Non-pigmented ciliary epithelial cell (primary cell): ENCODE measurements around the gene RASL10B.
"Not testable (repeated sequence)": the region's sequence is repeated elsewhere in the genome, so short reads cannot be mapped to it uniquely, and the experiment has no call there.

Experiments
- DNase-seq: peaks from one replicate; pipeline ENCODE4 v3.0.0-alpha.2; 2010; ENCODE audit warnings: low read depth

RASL10B gene

DNA sequence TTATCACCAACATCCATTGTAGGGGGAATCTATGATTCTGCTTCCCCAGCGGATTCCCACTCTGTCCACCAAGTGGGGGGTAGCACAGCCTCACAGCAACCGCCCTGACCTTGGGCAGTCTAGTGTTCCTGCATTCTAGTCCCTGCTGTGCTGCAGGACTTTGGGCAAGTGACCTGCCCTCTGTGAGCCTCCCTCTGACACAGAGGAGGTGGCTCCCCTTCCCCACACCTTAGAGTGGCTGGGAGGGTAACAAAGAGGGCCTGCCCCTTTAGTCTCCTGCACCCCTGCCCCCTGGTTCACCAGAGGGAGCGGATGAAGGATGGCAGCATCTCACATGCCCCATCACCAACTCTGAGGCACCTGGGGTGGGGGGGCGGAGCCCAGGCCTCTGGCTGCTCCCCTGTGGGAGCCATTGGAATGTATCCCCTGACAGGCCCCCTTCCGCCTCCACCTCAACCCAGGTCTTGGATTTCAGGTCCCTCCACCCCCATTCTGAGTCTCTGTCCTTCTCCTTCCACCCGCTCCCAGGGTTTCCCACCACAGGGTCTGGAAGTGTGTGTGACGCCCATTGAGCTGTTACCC lies 11.5 kb downstream of the RASL10B start:
- no peak for DNase-seq

DNA sequence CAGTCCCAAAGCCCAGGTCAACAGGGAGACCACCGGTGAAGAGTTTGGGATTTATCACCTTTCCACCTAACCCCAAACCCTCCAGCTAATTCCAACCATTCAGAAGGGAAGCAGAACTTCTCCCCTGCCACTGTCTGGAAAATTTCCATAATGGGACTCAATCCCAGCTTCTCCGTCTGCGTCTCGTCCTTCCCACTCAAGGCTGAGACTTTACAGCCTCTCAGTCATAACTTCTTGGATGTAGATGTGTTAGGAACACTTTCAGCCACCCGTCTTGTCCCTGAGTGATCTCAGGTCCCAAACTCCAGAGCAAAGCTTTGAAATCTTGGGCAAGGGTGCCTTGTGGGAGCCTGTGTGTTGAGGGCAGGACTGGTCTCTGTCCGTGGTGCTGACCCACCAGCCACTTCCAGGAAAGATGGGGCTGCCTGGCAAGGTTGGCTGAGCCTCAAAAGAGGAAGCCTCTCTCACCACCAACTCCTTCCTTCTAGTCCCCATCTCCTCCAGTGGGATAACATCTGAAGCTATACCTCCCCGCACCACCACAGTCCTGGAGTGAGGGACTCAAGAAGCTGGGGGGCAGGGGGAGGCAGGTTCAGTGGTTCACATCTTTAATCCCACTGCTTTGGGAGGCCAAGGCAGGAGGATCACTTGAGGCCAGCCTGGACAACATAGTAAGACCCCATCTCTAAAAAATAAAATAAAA lies 12.3 kb downstream of the RASL10B start:
- no peak for DNase-seq

- DNase-seq, result no peak
These were observed 13.4 kb downstream of the RASL10B start for GRCh38 chr17:35744830-35745229.

DNA sequence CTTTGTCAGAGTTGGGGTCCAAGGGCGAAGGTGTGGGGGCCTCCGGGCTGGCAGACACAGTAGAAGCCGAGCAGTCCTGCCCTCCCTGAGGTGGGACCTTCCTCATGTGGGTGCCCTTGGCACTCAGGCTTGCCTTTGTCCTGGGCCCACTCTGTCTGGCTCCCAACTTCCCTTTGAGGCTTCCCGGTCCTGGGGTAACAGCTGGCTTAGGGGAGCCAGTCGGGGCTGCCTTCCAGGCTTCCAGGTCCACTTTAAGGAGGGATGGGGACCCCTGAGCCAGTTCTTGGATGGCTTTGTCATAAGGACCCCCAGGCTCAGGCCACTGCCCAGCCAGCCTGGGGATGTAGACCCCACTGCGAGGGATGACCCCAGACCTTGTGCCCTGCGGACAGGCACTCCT lies 13.8 kb downstream of the RASL10B start:
- DNase-seq, result no peak

GRCh38 chr17:35745749-35746320 lies 14.4 kb downstream of the RASL10B start:
- DNase-seq, result no peak

DNA sequence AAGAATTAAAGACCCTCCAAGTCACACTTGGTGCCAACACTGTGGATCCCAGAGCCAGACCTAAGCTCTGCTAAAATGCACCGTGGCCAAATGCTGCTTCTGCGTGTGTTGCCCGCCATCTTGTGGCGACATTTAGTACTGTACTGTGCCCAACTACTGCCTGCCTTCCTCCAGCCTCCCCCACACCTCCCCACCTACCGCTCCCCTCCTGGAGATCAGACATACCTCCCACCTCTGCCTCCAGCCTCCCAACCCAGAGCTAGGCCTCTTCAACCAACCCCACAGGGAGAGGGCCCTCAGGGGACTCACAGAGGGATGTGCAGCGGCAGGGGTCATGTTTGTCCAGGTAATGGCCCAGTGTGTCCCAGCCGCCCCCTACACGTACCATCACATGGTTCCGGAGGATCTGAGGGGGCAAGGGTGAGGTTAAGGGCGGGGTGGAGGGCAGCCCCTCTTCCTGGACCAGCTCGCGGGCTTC lies 16.1 kb downstream of the RASL10B start:
- peak; percentile 47 for DNase-seq

- DNase-seq, result no peak
These were observed 17.0 kb downstream of the RASL10B start for GRCh38 chr17:35748341-35748841.

DNA sequence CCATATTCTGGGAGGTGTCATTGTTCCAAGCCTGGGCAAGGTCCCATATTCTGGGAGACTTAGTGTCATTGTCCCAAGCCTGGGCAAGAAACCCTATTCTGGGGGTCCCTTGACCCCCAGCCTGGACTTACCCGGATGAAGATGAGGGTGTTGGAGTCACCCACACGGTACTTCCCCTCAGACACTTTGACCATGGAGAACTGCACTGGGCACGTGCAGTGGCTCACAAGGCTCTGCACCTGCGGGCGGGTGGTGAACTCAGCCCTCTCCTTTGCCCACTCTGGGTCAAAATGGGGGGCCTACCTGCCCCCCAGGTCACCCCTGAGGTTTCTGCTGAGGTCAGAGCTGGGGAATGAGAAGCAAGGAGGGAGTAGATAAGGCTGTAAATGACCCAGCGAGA lies 17.5 kb downstream of the RASL10B start:
- no peak for DNase-seq

- DNase-seq, result no peak
These were observed 18.3 kb downstream of the RASL10B start for GRCh38 chr17:35749560-35750412.

DNA sequence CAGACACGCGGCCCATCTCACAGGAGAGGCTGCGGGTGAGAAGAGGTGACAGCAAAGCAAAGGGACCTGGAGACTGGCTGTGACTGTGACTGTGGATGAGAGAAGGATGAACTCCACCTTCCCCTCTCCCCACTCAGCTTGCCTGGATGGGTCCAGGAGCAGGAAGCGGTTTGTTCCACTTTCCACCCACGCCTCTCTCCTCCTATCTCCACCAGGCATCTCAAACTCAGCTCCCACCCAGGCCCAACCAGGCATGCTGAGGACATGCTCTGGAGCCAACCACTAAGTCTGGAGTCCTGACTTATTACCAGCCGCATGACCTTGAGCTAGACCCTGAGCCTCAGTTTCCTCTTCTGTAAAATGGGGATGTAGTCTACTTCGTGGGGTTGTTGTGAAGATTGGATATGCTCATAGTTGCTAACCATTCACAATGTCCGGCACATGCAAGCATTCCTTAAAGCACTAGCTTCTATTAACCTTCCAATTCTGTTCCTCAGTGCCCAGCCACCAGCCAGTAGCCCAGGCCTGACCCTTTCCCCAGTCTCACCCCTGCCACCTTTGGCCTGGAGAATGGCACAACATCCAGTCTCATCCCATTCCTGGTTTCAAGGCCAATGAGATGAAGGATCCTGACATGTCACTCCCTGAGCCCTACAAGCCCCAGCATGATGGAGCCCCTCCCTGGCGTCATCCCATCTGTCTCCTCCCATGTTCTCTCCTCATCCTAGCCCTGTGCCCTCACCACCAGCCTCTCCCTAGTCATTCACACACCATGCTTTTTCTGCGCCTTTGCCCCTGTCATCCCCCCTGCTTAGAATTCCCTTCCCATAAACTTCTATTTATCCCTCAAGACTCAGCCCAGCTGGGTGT lies 19.3 kb downstream of the RASL10B start:
- no peak for DNase-seq

DNA sequence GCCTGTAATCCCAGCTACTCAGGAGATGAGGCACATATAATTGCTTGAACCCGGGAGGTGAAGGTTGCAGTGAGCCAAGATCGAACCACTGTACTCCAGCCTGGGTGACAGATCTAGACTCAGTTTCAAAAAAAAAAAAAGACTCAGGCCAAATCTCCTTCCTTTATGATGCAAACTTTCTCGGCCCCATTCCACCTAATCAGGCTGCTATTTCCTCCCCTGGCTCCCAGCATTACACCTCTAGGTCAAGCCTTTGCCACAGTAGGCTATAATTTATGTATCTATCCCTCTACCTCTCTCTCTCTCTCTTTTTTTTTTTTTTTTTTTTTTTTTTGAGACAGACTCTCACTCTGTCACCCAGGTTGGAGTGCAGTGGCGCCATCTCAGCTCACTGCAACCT lies 20.1 kb downstream of the RASL10B start:
- not testable (repeated sequence) for DNase-seq

GRCh38 chr17:35752471-35752870 lies 21.0 kb downstream of the RASL10B start:
- DNase-seq, result no peak

DNA sequence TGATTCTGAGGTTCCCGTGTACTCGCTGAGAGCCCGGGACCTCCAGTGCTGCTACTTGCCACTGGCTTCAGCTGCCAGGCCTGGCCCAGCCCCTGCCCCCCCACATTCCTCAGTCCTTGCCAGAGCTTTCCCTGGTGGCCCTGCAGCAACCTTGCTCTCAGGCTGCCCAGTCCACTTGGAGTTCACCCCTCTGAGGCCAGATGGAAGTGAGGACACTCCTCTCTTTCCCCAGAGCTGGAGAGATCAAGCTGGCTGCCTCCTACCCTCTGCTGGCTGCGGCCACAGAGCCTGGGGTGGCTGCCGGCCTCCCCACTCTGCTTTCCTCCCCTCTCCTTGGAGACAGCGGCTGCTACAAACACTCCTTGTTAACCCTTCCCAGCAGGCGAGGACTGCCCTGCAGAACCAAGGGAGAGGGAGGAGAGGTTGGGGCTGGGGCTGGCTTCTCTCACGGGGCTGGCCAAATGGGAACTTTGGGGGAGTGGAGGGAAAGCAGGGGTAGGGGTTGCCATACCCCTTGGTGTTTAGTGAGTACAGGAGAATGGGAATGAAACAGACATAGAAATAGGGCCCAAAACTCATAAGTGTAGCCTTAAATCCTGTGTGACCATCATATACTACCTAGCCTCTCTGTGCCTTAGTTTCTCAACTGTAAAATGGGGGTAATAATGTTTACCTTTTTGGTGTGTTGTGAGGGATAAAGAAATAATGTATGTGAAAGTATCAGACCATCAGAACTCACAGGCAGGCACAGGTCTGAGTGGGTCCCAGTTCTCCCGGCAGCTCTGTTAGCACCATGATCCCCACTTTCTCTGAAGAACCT lies 21.7 kb downstream of the RASL10B start, which contains the start of gene GAS2L2:
Gene GAS2L2, minus strand, starts transcription at position 295 of the 820 bp plus-strand sequence. CDS start 389 bp downstream, outside the sequence.
- no peak for DNase-seq

- DNase-seq, result no peak
These were observed 25.8 kb downstream of the RASL10B start for GRCh38 chr17:35757243-35757642.

DNA sequence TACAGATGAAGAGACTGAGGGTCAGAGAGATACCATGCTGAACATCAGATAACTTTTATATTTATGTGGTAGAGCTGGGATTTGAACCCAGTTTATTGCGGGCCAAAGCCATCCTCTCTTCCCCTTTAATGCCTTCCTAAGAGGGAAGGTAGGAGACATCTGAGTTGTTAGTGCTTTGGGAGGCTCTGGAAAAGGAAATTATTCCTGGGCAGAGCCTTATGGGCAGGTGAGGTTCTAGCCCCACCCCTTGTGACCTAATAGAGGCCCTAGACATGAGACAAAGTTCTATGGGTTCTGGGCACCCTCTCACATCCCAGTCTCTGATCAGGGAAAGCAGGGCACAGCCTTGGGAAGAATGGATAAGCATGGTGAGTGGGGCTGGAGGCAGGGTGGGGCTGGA lies 29.1 kb downstream of the RASL10B start, which contains the start of gene C17orf50:
Gene C17orf50, plus strand, starts transcription at position 301 of the 400 bp plus-strand sequence. Its CDS starts 55 bp downstream, at position 356.
- no peak for DNase-seq

- no peak for DNase-seq
These were observed 30.2 kb downstream of the RASL10B start for GRCh38 chr17:35761601-35762000.

- DNase-seq, result no peak
These were observed 32.3 kb downstream of the RASL10B start for GRCh38 chr17:35763767-35764122.

DNA sequence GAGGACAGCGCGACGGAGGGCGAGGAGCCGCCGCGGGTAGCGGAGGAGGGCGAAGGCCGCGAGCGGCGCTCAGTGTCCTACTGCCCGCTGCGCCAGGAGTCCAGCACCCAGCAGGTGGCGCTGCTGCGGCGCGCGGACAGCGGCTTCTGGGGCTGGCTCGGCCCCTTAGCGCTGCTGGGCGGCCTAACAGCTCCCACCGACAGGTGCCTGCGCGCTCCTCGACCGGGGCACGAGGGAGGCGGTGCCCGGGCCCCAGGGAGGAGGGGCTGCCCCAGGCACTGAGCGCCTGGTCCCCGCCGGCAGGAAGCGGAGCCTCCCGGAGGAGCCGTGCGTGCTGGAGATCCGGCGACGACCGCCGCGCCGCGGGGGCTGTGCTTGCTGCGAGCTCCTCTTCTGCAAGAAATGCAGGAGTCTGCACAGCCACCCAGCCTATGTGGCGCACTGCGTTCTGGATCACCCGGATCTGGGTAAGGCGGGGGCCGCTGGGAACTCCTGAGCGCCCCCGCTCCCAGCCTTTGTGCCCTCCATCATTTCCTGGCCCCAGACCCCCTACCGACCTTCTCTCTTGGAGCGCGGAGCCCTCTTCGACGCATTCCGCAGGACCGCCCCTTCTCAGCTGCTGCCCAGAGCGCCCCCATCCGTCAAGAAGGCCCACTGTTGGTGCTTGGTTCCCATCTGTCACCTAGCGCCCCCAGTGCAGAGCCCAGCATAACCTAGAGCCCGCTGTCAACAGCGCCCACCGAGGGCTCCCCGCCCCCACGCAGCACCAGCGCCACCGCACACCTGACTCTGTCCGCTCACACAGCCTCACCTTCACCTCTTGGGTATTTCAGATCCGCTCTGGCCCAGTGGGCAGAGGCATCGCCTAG lies 32.9 kb downstream of the RASL10B start:
- DNase-seq, result no peak

- no peak for DNase-seq
These were observed 33.8 kb downstream of the RASL10B start for GRCh38 chr17:35765086-35765710.
